ENCODE data around the gene MBD3. TPM values are rescaled to one million over a fixed set of nuclear protein-coding genes. Genes with fewer than 3 reads are reported as not detected.
A peak's percentile ranks its signal among the peaks of the same experiment; 100 is the strongest.

Gene MBD3
- total and polyA plus RNA-seq, 2 experiments from 2014 or later, result 27.6 to 118 TPM

DNA sequence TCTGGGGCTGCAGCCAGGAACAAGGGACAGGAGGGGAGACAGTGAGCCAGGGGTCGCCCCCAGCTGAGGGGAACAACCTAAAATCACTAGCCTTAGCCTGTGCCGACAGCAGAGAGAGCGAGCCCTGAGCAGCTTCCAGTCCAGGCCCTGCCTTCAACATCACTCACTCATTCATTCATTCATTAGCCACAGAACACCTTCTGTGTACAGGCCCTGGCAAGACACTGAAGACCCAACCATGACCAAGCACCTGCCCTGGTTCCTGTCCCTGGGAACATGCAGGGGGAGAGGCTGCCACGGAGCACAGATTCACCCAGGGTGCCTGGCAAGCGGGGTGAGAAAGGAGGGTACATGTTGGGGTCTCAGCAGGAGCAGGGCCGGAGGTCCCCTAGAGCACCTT is 29.4 kb downstream of the MBD3 start (continued):
- TF ChIP-seq, protein P1, sequence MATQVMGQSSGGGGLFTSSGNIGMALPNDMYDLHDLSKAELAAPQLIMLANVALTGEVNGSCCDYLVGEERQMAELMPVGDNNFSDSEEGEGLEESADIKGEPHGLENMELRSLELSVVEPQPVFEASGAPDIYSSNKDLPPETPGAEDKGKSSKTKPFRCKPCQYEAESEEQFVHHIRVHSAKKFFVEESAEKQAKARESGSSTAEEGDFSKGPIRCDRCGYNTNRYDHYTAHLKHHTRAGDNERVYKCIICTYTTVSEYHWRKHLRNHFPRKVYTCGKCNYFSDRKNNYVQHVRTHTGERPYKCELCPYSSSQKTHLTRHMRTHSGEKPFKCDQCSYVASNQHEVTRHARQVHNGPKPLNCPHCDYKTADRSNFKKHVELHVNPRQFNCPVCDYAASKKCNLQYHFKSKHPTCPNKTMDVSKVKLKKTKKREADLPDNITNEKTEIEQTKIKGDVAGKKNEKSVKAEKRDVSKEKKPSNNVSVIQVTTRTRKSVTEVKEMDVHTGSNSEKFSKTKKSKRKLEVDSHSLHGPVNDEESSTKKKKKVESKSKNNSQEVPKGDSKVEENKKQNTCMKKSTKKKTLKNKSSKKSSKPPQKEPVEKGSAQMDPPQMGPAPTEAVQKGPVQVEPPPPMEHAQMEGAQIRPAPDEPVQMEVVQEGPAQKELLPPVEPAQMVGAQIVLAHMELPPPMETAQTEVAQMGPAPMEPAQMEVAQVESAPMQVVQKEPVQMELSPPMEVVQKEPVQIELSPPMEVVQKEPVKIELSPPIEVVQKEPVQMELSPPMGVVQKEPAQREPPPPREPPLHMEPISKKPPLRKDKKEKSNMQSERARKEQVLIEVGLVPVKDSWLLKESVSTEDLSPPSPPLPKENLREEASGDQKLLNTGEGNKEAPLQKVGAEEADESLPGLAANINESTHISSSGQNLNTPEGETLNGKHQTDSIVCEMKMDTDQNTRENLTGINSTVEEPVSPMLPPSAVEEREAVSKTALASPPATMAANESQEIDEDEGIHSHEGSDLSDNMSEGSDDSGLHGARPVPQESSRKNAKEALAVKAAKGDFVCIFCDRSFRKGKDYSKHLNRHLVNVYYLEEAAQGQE (IDR thresholded peaks at IDR 0.05; ENCODE audit: unreplicated experiment), result no peak
- no peak for TF ChIP-seq NANOG (IDR thresholded peaks at IDR 0.05; ENCODE audit: borderline replicate concordance)
- TF ChIP-seq JUNB (IDR thresholded peaks at IDR 0.05; ENCODE audit: unreplicated experiment), result no peak
- no peak for TF ChIP-seq CTCF (conservative IDR thresholded peaks at IDR 0.05; ENCODE audit: low read depth in 2 of 2)
- TF ChIP-seq CREB1 (CRISPR knock-in tag; IDR thresholded peaks at IDR 0.05; ENCODE audit: low read depth), result no peak
- no peak for TF ChIP-seq STAT1 (IDR thresholded peaks at IDR 0.05; ENCODE audit: unreplicated experiment)

DNA sequence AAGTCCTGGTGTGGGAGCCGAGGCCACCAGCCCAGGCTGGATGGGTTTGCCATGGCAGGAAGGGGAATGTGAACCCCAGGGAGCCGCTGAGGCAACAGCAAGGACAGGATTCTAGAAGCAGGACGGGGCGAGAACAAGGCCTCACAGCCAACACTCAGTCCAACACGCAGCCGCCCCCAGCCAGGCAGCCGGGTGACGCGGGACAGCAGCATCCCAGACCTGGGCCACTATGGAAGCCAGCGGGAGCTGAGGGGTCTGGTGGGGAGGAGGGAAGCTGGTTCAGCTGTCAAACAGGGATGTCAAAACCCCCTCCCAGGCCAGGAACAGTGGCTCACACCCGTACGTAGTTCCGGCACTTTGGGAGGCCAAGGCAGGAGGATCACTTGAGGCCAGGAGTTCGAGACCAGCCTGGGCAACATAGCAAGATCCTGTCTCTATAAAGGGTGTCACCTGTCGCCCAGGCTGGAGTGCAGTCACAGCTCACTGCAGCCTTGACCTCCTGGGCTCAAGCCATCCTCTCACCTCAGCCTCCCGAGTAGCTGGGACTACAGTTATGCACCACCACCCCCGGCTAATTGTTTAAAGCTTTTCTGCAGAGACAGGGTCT is 31.3 kb downstream of the MBD3 start:
- ATAC-seq, result no peak
- H3K36me3 ChIP-seq (ENCODE audit: insufficient read depth), result peaks cover 3% of the 10 kb centered on the region; the same call in 1 of the 2 replicates
- H3K9me2 ChIP-seq (ENCODE audit: insufficient read depth), result no peaks in the 10 kb centered on the region
- no peak overlapping the region for H2AFZ ChIP-seq
- no peaks in the 10 kb centered on the region; the same call in 2 of the 3 replicates for H3K9me3 Mint-ChIP-seq
- DNase-seq (ENCODE audit: low spot score), result no peak
- no peak overlapping the region for H3K4me2 ChIP-seq
- H3K36me3 Mint-ChIP-seq (ENCODE audit: low read depth), result peaks cover 30% of the 10 kb centered on the region; the same call in 2 of the 3 replicates
- no peaks in the 10 kb centered on the region for H3F3A ChIP-seq (replicated peaks; ENCODE audit: low read depth)
- no peaks in the 10 kb centered on the region for H3K4me1 ChIP-seq (ENCODE audit: insufficient read depth)
- no peak overlapping the region for H3K4me3 Mint-ChIP-seq
- H3K4me1 Mint-ChIP-seq, result peaks cover 2% of the 10 kb centered on the region; the same call in 2 of the 3 replicates
- H3K4me3 ChIP-seq, result no peak overlapping the region
- H3K27me3 ChIP-seq (ENCODE audit: insufficient read depth), result no peaks in the 10 kb centered on the region
- peaks cover 55% of the 10 kb centered on the region for H4K20me1 ChIP-seq (replicated peaks; ENCODE audit: insufficient read depth)
- 0 out of 2 replicates have a peak overlapping the region, but pooled peaks have one; percentile 45 for H3K27ac ChIP-seq (ENCODE audit: low read depth)
- peak overlapping the region; percentile 56; the same call in 1 of the 2 replicates for H3K27ac Mint-ChIP-seq
- peaks cover 81% of the 10 kb centered on the region for H3K79me2 ChIP-seq (replicated peaks; ENCODE audit: insufficient read depth)
- H3K27me3 Mint-ChIP-seq (ENCODE audit: insufficient read depth, low read depth, poor library complexity), result peaks cover 4% of the 10 kb centered on the region
- TF ChIP-seq, protein P1 (IDR thresholded peaks at IDR 0.05; ENCODE audit: unreplicated experiment), result no peak
- no peak for TF ChIP-seq CREB1 (CRISPR knock-in tag; IDR thresholded peaks at IDR 0.05; ENCODE audit: low read depth)
- no peak for TF ChIP-seq NANOG (IDR thresholded peaks at IDR 0.05; ENCODE audit: borderline replicate concordance)
- no peak for TF ChIP-seq ETS1 (IDR thresholded peaks at IDR 0.05)
